Esophagus squamous epithelium (tissue), 4 donors: ENCODE data around the gene GIMAP1.

Source experiments
- POLR2A ChIP-seq, 4 donors: fragments of 450-650 bp; IDR thresholded peaks; one replicate each; pipeline ENCODE4 v1.6.1; 2017; ENCODE audit warnings: antibody characterized with exemption in 4 of 4, mild to moderate bottlenecking in 4 of 4, moderate library complexity in 3 of 4
- TF ChIP-seq, protein P1 (sequence below), 6 experiments: fragments of 450-650 bp in 4 of 6; fragments of 200-600 bp in 2 of 6; sonication (generic) in 2 of 6; IDR thresholded peaks; one replicate each; pipeline ENCODE4 v1.5.1; 2016 to 2019; ENCODE audit warnings: antibody characterized with exemption in 6 of 6, mild to moderate bottlenecking in 4 of 6, moderate library complexity in 4 of 6

DNA sequence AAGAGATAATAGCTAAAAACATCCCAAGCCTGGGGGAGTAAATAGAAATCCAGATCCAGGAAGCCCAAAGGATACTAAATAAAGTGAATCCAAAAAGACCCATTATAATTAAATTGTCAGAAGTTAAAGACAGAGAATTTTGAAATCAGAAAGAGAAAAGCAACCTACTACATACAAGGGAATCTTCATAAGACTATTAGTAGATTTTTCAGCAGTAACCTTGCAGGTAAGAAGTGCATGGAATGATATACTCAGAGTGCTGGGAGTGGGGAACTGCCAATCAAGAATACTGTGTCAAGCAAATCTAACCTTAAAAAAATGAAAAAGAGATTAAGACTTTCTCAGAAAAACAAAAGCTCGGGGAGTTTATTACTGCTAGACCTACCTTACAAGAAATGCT lies 13.2 kb upstream of the GIMAP1 start:
- TF ChIP-seq, protein P1, sequence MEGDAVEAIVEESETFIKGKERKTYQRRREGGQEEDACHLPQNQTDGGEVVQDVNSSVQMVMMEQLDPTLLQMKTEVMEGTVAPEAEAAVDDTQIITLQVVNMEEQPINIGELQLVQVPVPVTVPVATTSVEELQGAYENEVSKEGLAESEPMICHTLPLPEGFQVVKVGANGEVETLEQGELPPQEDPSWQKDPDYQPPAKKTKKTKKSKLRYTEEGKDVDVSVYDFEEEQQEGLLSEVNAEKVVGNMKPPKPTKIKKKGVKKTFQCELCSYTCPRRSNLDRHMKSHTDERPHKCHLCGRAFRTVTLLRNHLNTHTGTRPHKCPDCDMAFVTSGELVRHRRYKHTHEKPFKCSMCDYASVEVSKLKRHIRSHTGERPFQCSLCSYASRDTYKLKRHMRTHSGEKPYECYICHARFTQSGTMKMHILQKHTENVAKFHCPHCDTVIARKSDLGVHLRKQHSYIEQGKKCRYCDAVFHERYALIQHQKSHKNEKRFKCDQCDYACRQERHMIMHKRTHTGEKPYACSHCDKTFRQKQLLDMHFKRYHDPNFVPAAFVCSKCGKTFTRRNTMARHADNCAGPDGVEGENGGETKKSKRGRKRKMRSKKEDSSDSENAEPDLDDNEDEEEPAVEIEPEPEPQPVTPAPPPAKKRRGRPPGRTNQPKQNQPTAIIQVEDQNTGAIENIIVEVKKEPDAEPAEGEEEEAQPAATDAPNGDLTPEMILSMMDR (IDR thresholded peaks at IDR 0.05): no peak
- TF ChIP-seq POLR2A (IDR thresholded peaks at IDR 0.05): no peak
